ENCODE data around the gene RANBP10.
A peak's percentile ranks its signal among the peaks of the same experiment; 100 is the strongest.

The RANBP10 gene

DNA sequence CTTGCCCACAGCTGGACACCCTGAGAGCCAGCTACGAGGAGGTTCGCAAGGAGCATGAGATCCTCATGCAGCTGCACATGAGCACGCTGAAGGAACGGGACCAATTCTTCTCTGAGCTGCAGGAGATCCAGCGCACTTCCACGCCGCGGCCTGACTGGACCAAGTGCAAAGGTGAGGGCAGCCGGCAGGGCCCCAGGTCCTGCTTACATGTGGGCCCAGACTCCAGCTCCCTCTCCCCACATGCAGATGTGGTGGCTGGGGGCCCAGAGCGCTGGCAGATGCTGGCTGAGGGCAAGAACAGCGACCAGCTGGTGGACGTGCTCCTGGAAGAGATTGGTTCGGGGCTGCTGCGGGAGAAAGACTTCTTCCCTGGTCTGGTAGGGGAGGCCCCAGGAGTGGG, 19.5 kb upstream of the RANBP10 start:
- DNase-seq = no peak

DNA sequence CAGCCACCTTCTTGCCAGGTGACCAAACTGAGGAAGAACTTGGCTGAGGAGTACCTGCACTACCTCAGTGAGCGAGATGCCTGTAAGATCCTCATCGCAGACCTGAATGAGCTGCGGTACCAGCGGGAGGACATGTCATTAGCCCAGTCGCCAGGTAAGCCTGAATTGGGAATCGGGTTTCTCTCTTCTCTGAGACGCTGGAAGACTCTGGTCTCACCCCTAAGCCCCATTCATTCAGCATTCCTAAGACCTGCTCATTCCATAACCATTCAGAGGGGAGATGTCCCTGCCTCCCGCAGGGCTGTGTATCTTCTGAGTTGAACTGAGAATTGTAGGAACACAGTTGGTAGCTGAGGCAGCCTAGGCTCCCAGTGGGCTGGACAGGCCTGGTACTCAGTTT, 18.8 kb upstream of the RANBP10 start:
- DNase-seq = no peak

DNA sequence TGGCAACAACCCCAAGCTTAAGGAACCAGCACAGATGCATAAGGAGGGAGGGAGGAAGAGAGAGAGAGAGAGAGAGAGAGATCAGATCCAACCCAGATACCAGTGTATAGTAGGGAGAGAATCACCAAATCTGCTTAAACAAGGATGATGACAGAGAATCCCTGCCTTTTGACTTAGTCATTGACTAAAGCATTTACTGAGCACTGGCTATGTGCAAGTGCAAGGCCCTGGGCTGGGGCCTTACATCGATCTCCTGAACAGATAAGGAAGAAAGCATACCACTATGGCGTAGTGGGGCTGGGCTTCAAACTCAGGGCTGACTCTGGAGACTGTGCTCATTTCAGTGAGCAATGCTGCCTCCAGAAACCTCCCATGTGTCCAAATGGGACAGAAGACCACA, 16.2 kb upstream of the RANBP10 start:
- peak; percentile 31 for DNase-seq

DNA sequence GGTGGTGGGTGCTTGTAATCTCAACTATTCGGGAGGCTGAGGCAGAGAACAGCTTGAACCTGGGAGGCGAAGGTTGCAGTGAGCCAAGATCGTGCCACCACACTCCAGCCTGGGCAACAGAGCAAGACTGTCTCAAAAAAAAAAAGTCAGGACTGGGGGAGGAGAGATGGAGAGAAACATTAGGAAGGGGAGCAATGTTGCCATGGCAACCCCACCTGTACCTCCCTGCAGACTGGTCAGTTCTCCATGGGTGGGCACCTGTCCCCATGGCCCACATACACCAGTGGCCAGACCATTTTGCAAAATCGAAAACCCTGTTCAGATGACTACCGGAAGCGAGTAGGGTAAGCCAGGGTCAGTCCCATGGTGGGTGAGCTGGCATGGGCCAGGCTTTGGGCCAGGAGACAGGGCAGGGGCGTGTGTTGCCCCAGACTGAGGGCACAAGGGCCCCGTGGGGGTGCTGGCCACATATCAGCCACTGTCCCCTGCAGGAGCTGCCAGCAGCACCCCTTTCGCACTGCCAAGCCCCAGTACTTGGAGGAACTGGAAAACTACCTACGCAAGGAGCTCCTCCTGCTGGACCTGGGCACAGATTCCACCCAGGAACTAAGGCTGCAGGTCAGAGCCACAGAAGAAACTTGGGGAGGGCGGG, 14.4 kb upstream of the RANBP10 start:
- DNase-seq = no peak

DNA sequence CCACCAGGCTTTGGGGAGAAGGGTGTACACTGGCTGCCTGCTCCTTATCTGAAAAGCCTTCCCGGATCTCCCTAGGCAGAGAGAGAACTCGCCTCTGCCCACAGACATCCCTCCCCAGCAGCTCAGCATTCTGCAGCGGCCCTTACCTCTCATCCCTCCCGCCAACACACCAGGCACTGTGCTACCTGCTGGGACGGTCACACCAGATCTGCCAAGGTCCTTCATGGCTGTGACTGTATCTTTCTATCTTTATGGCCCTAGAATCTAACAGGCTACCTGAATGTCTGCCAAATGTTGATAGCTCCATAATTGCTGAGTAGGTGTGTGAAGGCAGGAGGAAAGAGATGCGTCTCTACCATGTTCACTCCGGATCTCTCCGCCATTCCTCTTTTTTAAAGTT, 8.2 kb upstream of the RANBP10 start:
- DNase-seq = no peak

DNA sequence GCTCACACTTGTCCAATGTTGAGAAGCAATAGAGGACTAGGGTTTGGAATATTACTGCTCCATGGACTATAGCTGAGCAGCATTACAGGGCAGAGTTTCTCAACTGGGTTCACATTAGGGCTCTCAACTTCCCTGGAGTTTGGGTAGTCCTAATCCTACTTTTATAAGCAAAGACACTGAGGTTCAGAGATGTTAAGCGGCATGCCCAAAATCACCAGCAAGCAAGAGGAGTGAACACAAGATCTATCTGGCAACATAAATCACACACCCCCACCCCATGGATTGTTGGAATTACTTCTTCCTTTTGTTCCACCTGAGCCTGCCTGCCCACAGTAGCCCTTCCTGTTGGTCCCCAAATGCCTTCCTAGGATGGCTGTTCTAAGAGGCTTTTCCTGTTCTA, 5.5 kb upstream of the RANBP10 start:
- no peak for DNase-seq

DNA sequence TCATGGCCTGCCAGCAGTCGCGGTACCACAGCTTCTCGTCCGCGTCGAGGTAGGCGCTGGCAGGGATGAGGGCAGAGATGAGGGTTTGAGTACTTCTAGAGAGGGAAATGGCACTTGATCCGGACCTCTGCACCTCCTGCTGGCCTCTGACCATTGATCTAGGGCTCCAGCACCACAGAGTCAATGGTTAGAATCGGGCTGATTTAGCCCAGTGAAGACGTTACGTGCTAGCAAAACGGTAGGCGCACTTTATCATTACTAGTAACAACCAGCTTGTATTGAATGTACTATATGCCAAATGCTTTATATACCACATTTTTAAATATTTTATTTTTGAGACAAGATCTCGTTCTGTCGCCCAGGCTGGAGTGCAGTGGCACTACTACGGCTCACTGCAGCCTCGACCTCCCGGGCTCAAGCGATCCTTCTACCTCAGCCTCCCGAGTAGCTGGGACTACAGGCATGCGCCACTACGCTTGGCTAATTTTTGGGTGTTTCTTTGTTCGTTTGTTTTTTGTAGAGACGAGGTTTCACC, 855 bp upstream of the RANBP10 start:
- DNase-seq = no peak

DNA sequence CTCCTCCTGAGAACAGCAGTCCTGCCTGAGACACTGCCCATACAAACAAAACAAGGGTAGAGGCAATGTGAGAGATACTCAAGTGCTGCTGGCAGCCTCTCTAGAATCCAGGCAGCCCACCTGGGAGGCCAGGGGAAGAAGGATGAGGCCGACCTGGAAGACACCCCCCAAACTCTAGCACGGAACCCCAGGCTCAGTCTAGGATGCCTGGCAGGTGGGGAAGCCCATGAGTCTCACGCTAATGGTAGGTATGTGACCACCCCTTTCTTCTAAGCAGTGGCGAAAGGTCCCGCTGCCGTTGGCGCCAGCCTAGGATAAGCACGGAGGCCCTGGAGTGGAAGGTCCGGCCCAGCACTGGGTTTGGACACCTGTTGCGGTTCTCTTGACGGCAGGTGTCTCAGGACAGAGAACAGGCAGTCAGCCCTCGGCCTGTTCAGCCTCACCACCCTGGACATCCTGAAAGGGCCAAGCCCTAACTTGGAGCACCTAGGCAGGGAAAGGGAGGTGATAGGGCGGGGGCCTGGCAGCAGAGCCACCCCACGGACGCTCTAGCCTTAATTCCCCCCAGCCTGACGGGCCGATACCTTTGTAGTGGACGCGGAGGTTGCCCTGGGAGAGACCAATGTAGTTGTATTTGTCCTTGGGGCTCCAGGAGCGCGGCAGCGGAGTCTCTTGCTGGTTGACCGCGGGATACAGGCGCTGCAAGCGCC, 487 bp downstream of the RANBP10 start:
- DNase-seq = peak; percentile 5

DNA sequence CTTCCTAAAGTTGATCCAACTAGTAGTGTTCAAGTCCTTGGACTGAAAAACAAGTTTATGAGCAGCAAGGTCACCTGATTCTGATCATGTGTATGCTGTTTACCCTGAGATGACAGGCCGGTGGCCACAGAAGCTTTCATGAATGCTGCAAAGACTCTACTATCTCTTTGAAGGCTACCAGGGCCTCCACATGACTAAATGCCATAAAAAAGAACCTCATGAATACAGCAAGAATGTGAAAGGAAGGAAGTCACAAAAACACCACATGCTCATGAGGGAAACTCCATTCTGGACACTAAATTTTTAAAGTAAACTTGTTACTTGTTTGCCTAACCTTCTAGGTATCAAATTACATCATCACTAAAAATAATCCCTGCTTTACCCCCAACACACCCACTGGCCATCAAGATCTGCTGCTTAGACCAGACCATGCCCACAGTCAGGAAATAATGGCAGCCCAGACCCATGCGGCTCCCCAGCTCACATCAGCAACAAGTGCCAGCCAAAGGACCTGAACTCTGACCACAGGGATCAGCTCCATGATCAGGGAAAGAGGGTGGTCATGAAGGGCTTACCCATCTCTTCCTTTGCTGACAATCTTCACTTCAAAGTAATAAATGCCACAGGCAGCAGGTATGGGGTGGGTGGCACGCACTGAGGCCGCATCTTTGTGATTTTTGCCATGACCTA, 1.4 kb downstream of the RANBP10 start:
- no peak for DNase-seq

DNA sequence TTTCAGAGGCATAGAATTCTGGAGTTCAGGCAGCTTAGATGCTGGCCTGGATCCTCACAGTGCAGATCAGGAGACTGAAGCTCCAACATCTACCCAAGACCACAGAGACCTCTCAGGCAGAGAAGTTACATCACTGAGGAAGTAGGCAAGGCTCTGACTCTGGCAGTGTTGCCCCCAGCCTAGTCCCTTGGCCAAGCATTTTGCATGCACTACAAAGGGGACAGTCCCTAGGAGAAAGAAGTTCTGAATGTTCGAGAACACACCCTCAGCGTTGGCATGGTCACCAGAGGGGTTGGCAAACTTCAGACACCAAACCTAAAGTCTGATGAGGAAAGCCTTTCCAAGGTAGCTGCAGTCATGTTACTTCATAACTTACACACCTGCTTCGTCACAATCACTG, 2.5 kb downstream of the RANBP10 start:
- no peak for DNase-seq

DNA sequence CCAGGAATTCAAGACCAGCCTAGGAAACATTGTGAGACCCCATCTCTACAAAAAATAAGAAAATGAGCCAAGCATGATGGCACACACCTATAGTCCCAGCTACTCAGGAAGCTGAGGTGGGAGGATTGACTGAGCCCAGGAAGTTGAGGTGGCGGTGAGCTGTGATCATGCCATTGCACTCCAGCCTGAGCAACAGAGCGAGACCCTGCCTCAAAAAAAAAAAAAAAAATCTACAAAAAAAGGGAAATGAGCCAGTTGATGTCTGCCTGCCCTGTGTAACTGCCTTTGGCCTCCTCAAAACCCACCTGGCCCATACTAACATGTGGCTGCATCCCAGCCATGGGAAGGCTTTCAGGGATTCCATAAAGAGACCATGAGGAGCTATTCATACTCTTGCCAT, 4.5 kb downstream of the RANBP10 start:
- DNase-seq = no peak

DNA sequence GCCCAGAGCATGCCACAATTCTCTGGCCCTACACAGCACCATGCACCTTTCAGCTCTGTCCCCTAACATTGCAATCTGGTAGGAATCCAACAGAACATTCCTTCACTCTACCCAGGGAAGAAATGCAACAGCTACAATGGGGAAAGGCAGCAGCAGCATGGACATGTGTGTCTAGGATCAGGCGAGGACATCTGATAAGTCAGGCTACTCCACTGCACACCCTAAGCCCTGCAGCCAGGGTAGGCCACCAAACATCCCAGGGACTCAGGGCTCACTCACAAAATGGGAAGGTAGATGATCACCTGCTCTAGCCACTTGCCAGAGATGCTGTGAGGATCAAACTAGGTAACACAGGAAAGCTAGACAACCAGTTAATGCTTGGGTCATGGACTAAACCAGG, 5.1 kb downstream of the RANBP10 start:
- DNase-seq = no peak

DNA sequence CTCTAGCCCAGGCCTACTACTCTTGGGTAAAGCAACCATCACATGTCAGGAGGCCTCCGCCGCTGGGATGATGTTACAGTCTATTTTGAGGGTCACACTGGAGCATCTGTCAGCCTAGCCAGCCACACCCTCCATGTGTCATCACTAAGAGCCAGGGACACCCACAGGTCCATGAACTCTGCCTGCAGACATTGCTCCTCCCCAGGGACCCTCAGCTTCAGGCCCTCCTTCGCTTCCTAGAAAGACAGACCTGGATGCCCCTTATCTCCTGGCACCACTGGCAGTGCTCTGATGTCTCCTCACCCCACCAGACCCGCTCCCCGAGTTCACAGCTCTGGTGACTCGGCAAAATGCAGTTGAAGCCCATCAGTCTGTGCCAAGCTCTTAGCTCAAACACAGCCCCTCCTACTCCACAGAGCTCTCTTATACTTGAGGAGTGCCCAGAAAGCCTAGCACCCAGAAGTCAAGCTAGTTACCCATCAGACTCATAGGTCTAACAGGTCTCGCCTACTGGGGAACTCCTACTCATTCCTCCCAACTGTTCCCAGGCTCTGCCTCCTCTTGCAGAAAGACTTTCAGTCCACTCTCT, 5.9 kb downstream of the RANBP10 start:
- DNase-seq = peak; percentile 13

DNA sequence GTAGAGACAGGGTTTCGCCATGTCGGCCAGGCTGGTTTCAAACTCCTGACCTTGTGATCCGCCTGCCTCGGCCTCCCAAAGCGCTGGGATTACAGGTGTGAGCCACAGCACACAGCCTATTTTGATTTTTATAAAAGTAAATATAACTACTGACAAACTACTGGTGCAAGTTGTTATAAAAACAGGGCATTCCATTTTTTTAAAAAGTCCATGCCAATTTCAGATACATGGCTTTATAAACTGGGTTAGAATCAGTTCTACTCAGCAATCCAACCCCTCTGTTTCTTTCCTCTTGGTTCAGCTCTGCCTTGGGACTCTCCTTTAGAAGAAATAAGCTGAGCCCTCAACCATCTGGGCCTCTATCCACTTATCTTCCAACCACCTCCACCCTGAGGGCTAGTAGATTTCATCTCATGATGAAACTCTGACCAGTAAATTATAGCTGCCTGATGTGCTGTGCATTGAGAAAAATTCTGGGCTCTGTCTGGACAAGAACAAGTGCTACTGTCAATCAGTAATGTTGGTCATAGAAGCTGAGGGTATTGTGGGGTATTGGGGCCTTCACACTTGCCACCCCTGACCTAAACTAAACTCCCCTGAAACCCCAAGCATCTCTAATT, 10.2 kb downstream of the RANBP10 start:
- no peak for DNase-seq

DNA sequence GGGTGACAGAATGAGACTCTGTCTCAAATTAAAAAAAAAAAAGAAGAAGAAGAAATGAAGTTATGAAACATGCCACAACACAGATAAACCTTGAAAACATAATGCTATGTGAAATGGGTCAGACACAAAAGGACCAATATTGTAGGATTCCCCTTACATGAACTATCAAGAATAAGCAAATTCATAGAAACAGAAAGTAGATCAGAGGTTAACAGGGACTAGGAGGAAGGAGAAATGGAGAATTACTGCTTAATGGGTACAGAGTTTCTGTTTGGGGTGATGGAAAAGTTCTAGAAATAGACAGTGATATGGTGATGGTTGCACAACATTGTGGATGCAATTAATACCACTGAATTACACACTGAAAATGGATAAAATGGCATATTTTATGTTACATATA, 16.3 kb downstream of the RANBP10 start:
- no peak for DNase-seq

DNA sequence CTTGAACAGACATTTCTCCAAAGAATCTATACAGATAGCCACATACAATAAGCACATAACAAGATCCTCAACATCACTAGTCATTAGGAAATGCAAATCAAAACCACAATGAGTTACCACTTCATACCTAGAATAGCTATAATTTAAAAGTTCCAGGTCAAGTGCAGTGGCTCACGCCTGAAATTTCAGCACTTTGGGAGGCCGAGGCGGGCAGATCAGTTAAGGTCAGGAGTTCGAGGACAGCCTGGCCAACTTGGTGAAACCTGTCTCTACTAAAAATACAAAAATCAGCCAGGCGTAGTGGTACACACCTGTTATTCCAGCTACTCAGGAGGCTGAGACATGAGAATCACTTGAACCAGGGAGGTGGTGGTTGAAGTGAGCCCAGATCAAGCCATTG, 19.9 kb downstream of the RANBP10 start:
- no peak for DNase-seq

DNA sequence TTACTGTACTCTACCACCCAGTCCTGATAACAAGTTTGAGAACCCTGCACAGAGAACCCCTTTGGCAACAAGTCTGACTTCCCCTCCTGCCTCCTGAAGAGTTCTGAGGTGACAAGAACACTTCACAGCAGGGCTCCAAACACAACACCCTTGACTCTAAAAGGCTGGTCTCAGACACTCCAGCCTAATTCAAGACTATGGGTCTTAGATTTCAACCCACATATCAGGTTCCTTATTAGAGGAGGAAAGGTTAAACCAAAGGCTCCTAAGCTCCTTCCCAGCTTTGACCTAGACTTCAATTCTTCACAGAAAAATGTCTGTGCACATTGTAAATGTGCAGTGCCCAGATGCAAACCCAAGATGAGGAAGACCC, 23.0 kb downstream of the RANBP10 start:
- no peak for DNase-seq

DNA sequence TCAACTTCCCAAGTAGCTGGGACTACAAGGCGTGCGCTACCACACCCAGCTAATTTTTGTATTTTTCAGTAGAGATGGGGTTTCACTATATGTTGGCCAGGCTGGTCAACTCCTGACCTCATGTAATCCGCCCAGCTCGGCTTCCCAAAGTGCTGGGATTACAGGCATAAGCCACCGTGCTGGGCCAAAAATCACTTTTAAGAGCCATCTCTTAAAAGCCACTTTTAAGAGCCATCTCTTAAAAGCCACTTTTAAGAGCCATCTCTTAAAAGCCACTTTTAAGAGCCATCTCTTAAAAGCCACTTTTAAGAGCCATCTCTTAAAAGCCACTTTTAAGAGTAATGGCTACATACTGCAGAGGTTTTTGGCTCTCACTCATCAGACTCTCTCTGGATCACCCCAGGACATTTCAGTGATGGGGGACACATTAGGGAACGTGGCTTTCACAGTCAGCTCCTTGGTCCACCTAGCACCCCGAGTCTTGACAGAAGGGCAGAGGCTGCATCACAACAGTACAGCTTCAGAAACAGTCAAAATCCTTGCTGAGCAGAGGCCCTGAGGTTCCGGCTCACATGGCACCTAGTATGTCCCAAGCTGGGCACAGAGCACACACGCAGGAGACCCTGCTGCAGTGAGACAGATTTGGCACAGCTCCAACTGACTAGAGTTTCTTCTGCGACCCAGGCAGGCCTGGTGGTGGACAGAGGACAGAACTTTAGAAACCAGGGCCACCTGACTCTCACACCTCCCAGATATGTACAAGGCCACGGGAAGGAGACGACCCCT, 23.6 kb downstream of the RANBP10 start:
- DNase-seq = no peak

DNA sequence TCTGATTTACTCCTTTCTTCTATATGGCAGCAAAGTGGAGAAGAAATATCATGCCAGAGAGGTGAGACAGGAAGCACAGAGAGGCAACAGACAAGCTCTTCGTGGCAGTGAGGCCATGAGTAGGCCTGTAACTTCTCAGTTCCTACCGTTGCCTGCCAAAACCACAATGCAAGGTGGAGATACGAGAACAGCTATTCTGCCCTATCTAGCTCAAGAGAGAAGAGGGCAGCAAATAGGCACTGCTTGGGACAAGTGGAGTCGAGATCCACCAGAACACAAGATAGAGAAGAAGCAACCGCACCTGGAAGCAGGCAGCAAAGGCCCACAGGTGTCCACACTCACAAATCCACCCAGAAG, 24.8 kb downstream of the RANBP10 start:
- DNase-seq = no peak

DNA sequence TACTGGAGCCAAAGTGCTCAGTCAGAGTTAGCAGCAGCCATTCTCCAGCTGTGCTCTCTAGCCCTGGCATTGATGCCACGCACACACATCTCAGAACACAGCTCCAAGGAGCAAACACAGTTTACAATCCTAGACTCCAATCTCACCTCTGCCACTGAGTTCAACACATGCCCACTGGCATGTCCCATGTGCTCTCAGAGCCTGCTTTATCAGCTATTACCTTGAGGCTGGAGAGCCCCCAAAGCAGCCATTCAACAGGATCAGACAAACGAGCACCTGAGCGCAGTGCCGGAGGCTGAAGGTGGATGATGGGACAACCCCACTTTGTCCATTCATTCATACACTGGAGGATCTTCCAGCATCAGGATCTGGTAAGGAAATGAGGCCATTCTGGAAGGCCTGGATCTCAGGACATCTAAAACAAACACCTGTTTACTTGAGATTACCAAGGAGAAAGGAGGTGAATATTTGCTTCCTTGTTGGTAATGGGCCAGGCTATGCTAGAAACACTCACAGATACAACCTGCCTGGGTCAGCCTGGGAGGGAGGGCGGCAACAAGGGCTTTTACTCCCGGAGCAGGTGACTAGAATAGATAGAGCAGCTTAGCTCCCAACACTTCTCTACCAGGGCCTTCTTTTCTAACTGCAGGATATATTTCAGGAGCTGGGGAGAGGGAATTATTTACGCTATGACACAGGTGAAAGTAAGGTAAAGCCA, 25.4 kb downstream of the RANBP10 start:
- no peak for DNase-seq

DNA sequence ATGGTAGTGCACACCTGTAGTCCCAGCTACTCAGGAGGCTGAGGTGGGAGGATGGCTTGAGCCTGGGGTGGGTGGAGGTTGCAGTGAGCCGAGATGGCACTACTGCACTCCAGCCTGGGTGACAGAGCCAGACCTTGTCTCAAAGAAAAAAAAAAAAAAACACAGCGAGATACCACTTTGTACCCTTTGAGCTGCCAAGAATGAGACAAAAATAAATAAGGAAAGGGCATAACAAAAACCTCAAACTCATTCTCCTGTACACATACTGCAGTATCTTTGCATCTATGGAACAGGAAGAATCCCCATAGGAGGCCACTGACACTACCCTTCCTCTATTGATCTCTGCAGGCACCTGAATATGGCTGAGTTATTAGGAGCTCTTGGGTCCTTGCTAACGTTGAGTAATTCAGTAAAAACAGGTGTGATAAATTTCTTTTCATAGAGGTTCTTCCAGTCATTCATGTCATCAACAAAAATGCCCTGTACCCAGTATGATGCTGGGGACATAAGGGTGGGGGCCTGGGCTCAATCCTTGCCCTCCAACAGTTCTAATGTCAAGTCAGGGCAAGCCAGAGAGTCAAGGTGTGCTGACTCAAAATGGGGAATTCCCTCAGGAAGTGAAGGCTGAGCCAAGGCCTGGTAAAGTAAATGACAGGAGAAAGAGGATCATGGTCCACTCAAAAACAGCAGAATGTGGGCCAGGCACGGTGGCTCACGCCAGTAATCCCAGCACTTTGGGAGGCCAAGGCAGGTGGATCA, 26.9 kb downstream of the RANBP10 start:
- no peak for DNase-seq
